Testis (tissue), 3 donors: Measurements from ENCODE around the gene UTP4. TPM values are rescaled to one million over a fixed set of nuclear protein-coding genes. Genes with fewer than 3 reads are reported as not detected.

Experiments used
- DNase-seq: peaks from one replicate; pipeline ENCODE4 v3.0.0-alpha.2; 2019
- H3K27ac ChIP-seq, 2 donors: fragments of 200-600 bp; sonication (generic); one replicate each; pipeline ENCODE4 v1.5.1; 2019
- H3K27me3 ChIP-seq: fragments of 200-600 bp; sonication (generic); one replicate; pipeline ENCODE4 v1.5.1; 2019
- H3K36me3 ChIP-seq: fragments of 200-600 bp; sonication (generic); one replicate; pipeline ENCODE4 v1.5.1; 2017; ENCODE audit warnings: low read depth; ENCODE audit errors: missing control alignments
- H3K4me1 ChIP-seq: fragments of 200-600 bp; sonication (generic); one replicate; pipeline ENCODE4 v1.5.1; 2019
- H3K4me3 ChIP-seq, 2 donors: fragments of 200-600 bp; sonication (generic); one replicate each; pipeline ENCODE4 v1.5.1; 2017 to 2019
- H3K9me3 ChIP-seq: fragments of 200-600 bp; sonication (generic); one replicate; pipeline ENCODE4 v1.5.1; 2017
- POLR2A ChIP-seq: fragments of 450-650 bp; IDR thresholded peaks from one replicate; pipeline ENCODE4 v1.6.1; 2017; ENCODE audit warnings: antibody characterized with exemption, mild to moderate bottlenecking, moderate library complexity
- WGBS, 2 donors: methylation state at CpG; one replicate each; pipeline ENCODE4 v1.1.5; 2018; 5-methylcytosine and 5-hydroxymethylcytosine counted together
- intact Hi-C: fragments of 100-400 bp; cut with DNase I; formaldehyde crosslinking; loops from one replicate; pipeline ENCODE4 v1.15.1; 2023; ENCODE audit warnings: low total_unique reads
- polyA plus RNA-seq: library from polyadenylated mRNA; stranded (reverse); fragments of 350-450 nt; fragmentation: Illumina TruSeq; extraction: RNeasy Lipid Tissue Mini Kit (QIAGEN cat#74804); gene quantifications from one replicate; pipeline ENCODE4 v1.2.3, GENCODE V29; 2014; ENCODE audit warnings: low read depth, low replicate concordance; ENCODE audit not compliant: insufficient read depth
- total RNA-seq, 2 donors: library from RNA; depleted of rRNA; stranded (reverse); fragments of >200 nt; gene quantifications; one replicate each; pipeline ENCODE4 v1.2.3, GENCODE V29; 2016
- TF ChIP-seq, protein P1 (sequence below), 3 experiments: fragments of 450-650 bp in 2 of 3; fragments of 200-600 bp in 1 of 3; sonication (generic) in 1 of 3; IDR thresholded peaks; one replicate each; pipeline ENCODE4 v1.5.1; 2016 to 2019; ENCODE audit warnings: antibody characterized with exemption in 3 of 3, mild to moderate bottlenecking in 2 of 3, moderate library complexity in 1 of 3

The UTP4 gene
- total and polyA plus RNA-seq, 3 donors from 2014 or later = 72.8 to 80.5 (median 78.3) TPM

DNA sequence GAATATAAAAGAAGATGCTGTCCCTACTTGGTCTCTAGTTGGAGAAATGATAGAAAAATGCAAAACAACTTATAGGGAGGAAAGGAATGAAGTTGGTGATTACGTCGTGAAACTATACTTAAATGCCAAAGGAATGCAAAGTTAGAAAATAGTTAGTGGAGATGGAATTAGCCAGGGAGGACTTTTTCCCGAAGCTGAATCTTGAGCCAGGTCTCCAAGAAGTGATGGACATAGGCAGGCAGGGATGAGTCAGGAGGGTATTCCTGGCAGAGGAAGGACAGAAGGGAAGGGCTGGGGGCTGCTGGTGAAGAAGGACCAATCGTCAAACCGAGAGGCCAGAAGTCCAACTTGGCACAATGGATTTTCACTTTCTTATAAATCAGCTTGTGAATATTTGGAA, 56.3 kb downstream of the UTP4 start:
- no peak for DNase-seq
- Histone ChIP-seq H3K4me3 (peak overlapping the region in 1 of 2 donors; percentile 94), H3K27me3 (no peaks in the 10 kb centered on the region), H3K27ac (no peak overlapping the region), H3K36me3 (no peaks in the 10 kb centered on the region), H3K4me1 (peaks cover 37% of the 10 kb centered on the region), H3K9me3 (no peaks in the 10 kb centered on the region)
- intact Hi-C loops = no loop called here
- no peak for TF ChIP-seq POLR2A
- TF ChIP-seq, protein P1, sequence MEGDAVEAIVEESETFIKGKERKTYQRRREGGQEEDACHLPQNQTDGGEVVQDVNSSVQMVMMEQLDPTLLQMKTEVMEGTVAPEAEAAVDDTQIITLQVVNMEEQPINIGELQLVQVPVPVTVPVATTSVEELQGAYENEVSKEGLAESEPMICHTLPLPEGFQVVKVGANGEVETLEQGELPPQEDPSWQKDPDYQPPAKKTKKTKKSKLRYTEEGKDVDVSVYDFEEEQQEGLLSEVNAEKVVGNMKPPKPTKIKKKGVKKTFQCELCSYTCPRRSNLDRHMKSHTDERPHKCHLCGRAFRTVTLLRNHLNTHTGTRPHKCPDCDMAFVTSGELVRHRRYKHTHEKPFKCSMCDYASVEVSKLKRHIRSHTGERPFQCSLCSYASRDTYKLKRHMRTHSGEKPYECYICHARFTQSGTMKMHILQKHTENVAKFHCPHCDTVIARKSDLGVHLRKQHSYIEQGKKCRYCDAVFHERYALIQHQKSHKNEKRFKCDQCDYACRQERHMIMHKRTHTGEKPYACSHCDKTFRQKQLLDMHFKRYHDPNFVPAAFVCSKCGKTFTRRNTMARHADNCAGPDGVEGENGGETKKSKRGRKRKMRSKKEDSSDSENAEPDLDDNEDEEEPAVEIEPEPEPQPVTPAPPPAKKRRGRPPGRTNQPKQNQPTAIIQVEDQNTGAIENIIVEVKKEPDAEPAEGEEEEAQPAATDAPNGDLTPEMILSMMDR (IDR thresholded peaks at IDR 0.05) = no peak
- 8 to 9% methylated on average over 5 of the region's 5 CpGs for WGBS, 2 donors

DNA sequence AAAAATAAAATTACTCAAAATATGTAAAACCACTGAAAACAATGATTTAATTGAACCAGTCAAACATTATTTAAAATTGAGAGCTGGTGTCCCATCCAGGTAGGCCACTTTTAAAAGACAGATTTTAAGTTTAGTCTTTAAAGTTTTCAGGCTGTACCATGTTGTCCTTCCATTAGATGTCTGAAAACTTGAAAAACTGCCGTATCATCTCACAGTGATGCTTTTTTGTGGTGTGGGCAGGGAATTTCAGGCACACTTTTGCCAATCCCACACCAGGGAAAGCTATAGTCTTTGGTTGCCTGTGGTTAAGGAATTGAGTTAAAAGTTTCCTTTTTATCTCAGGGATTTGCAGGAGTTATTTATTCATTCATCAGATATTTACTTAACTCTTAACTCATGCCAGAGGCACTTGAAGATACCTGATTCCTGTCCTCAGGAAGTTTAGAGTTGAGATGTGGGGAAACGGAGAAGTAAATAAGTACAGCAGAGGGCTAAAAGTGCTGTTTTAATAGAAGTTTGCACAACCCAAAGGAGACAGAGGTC, 57.7 kb downstream of the UTP4 start:
- Histone ChIP-seq H3K4me1 (peaks cover 48% of the 10 kb centered on the region), H3K4me3 (no peak overlapping the region), H3K27ac (no peak overlapping the region), H3K27me3 (no peaks in the 10 kb centered on the region), H3K36me3 (no peaks in the 10 kb centered on the region), H3K9me3 (no peaks in the 10 kb centered on the region)
- intact Hi-C loops = no loop called here
- no peak for DNase-seq
- WGBS, 2 donors = 73 to 79% methylated on average over 2 of the region's 2 CpGs
- no peak for TF ChIP-seq POLR2A
- TF ChIP-seq, protein P1 (IDR thresholded peaks at IDR 0.05) = no peak

- peaks cover 53% of the 10 kb centered on the region for H3K4me1 ChIP-seq
- no peak for TF ChIP-seq POLR2A
- TF ChIP-seq, protein P1 (IDR thresholded peaks at IDR 0.05) = no peak
- intact Hi-C loops = no loop called here
Observed at GRCh38 chr16:69190598-69190997, 58.1 kb downstream of the UTP4 start.

DNA sequence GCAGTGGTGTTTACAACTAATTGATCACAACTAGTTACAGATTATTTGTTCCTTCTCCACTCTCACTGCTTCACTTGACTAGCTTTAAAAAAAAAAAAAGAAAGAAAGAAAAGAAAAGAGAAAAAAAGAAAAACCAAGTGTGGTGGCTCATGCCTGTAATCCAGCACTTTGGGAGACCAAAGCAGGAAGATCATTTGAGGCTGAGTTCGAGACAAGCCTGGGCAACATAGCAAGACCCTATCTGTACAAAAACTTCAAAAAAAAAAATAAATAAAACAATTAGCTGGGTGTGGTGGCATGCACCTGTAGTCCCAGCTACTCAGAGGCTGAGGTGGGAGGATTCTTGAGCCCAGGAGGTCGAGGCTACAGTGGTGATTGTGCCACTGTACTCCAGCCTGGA, 58.7 kb downstream of the UTP4 start:
- H3K9me3 ChIP-seq = no peaks in the 10 kb centered on the region
- no peak overlapping the region for H3K4me3 ChIP-seq
- no peak overlapping the region for H3K27ac ChIP-seq
- TF ChIP-seq, protein P1 (IDR thresholded peaks at IDR 0.05) = no peak
- TF ChIP-seq POLR2A = no peak
- WGBS, 2 donors = 77 to 86% methylated on average over 2 of the region's 2 CpGs
- peaks cover 54% of the 10 kb centered on the region for H3K4me1 ChIP-seq
- no peaks in the 10 kb centered on the region for H3K36me3 ChIP-seq
- intact Hi-C loops = no loop called here
- H3K27me3 ChIP-seq = no peaks in the 10 kb centered on the region
- no peak for DNase-seq

More at GRCh38 chr16:69190598-69190997, 58.1 kb downstream of the UTP4 start:
- DNase-seq = no peak
- Histone ChIP-seq H3K36me3 (no peaks in the 10 kb centered on the region), H3K9me3 (no peaks in the 10 kb centered on the region), H3K27ac (no peak overlapping the region), H3K27me3 (no peaks in the 10 kb centered on the region), H3K4me3 (no peak overlapping the region)
- 83 to 89% methylated on average over 3 of the region's 3 CpGs for WGBS, 2 donors

DNA sequence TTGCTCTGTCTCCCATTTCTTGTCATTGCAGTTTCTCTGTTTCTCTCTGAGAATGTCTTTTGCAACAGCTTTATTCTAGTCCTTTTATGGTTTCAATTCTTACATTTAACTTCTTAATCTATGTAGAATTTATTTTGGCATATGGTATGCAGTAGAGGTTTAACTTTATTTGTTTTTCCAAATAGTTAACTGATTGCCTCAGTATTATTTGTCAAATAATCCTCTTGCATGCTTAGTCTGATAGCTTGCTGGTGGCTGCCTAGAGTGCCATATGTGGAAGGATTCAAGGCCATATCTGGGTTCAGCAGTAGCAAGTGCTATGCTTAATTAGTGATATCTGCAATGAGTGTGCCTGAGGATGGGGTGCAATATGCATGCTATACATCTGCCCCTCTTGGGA, 61.4 kb downstream of the UTP4 start:
- intact Hi-C loops = no loop called here
- Histone ChIP-seq H3K36me3 (no peaks in the 10 kb centered on the region), H3K9me3 (no peaks in the 10 kb centered on the region), H3K27me3 (no peaks in the 10 kb centered on the region), H3K4me3 (no peak overlapping the region), H3K4me1 (peaks cover 55% of the 10 kb centered on the region), H3K27ac (no peak overlapping the region)
- no peak for DNase-seq
- TF ChIP-seq, protein P1 (IDR thresholded peaks at IDR 0.05) = no peak
- no peak for TF ChIP-seq POLR2A
